Esophagus squamous epithelium (tissue), 4 donors: ENCODE measurements around the gene ZNF624.
"Not testable (repeated sequence)": the region's sequence is repeated elsewhere in the genome, so short reads cannot be mapped to it uniquely, and the experiment has no call there.

Source experiments
- CTCF ChIP-seq, 6 experiments: fragments of 450-650 bp in 4 of 6; fragments of 200-600 bp in 2 of 6; sonication (generic) in 2 of 6; IDR thresholded peaks; one replicate each; pipeline ENCODE4 v1.5.1; 2016 to 2019; ENCODE audit warnings: antibody characterized with exemption in 6 of 6, mild to moderate bottlenecking in 4 of 6, moderate library complexity in 4 of 6
- POLR2A ChIP-seq, 4 donors: fragments of 450-650 bp; IDR thresholded peaks; one replicate each; pipeline ENCODE4 v1.6.1; 2017; ENCODE audit warnings: antibody characterized with exemption in 4 of 4, mild to moderate bottlenecking in 4 of 4, moderate library complexity in 3 of 4

- not testable (repeated sequence) for TF ChIP-seq CTCF, POLR2A (IDR thresholded peaks at IDR 0.05)
Observed at GRCh38 chr17:16683290-16684138, 29.9 kb upstream of the ZNF624 start.
